ENCODE results near the gene TUFM. TPM values are rescaled to one million over a fixed set of nuclear protein-coding genes. Genes with fewer than 3 reads are reported as not detected.
"Not testable (repeated sequence)": the region's sequence is repeated elsewhere in the genome, so short reads cannot be mapped to it uniquely, and the experiment has no call there.

TUFM gene
- total RNA-seq, 1 donor from 2014 or later, result 134 TPM

- Histone ChIP-seq H3K4me3 (no peak overlapping the region), H3K27me3 (no peaks in the 10 kb centered on the region), H3K27ac (no peak overlapping the region), H3K36me3 (peaks cover 47% of the 10 kb centered on the region), H3K4me1 (no peaks in the 10 kb centered on the region), H3K9me3 (no peaks in the 10 kb centered on the region)
- no peak for DNase-seq
- no peak for ATAC-seq
- intact Hi-C loops (cut with DNase I), result loop anchor here (10.0 kb wide), 1 partner anchor 52 kb away; the partner anchor contains the start of gene RABEP2
- TF ChIP-seq, protein P1, sequence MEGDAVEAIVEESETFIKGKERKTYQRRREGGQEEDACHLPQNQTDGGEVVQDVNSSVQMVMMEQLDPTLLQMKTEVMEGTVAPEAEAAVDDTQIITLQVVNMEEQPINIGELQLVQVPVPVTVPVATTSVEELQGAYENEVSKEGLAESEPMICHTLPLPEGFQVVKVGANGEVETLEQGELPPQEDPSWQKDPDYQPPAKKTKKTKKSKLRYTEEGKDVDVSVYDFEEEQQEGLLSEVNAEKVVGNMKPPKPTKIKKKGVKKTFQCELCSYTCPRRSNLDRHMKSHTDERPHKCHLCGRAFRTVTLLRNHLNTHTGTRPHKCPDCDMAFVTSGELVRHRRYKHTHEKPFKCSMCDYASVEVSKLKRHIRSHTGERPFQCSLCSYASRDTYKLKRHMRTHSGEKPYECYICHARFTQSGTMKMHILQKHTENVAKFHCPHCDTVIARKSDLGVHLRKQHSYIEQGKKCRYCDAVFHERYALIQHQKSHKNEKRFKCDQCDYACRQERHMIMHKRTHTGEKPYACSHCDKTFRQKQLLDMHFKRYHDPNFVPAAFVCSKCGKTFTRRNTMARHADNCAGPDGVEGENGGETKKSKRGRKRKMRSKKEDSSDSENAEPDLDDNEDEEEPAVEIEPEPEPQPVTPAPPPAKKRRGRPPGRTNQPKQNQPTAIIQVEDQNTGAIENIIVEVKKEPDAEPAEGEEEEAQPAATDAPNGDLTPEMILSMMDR (IDR thresholded peaks at IDR 0.05), result no peak
Measured at GRCh38 chr16:28872952-28873351, 26.8 kb upstream of the TUFM start.

DNA sequence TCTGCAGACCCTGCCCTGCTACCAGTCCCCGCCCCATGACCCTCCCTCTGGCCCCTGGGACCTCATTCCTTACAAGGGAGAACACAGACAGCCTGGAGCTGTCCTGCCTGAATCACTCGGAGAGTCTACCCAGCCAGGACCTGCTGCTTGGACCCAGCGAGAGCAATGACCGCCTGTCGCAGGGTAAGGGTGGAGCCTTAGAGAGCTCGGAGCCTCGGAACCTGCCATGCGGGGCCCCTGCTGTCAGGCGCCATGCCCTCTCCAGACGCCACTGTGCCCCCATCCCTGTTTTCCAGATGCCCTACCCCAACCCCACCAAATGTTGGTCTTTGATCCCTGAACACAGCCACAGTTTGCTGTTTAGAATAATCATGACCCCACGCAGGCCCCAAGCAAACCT, 23.1 kb upstream of the TUFM start:
- Histone ChIP-seq H3K36me3 (peaks cover 57% of the 10 kb centered on the region), H3K4me1 (peaks cover 12% of the 10 kb centered on the region), H3K4me3 (no peak overlapping the region), H3K9me3 (no peaks in the 10 kb centered on the region), H3K27me3 (no peaks in the 10 kb centered on the region), H3K27ac (no peak overlapping the region)
- intact Hi-C loops (cut with DNase I), result no loop called here
- ATAC-seq (no peak), DNase-seq (no peak)
- TF ChIP-seq, protein P1 (IDR thresholded peaks at IDR 0.05), result no peak

DNA sequence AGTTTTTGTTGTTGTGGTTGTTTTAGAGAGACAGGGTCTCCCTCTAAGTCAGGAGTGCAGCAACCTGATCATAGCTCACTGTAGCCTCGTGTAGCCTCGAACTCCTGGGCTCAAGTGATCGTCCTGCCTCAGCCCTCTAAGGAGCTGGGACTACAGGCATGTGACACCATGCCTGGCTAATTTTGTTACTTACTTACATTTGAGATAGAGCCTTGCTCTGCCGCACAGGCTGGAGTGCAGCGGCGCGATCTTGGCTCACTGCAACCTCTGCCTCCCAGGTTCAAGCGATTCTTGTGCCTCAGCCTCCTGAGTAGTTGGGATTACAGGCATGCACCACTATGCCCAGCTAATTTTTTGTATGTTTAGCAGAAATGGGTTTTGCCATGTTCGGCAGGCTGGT, 21.5 kb upstream of the TUFM start:
- H3K27ac ChIP-seq; H3K4me3 ChIP-seq; ATAC-seq; DNase-seq; intact Hi-C loops (cut with DNase I); H3K9me3 ChIP-seq; H3K27me3 ChIP-seq: not testable (repeated sequence)
- H3K36me3 ChIP-seq, result peaks cover 57% of the 10 kb centered on the region
- peaks cover 15% of the 10 kb centered on the region for H3K4me1 ChIP-seq

GRCh38 chr16:28867241-28867640, 21.1 kb upstream of the TUFM start:
- no peaks in the 10 kb centered on the region for H3K27me3 ChIP-seq
- TF ChIP-seq, protein P1 (IDR thresholded peaks at IDR 0.05), result no peak
- H3K4me3 ChIP-seq, result no peak overlapping the region
- peaks cover 18% of the 10 kb centered on the region for H3K4me1 ChIP-seq
- no peak for DNase-seq
- intact Hi-C loops (cut with DNase I), result no loop called here
- H3K27ac ChIP-seq, result no peak overlapping the region
- ATAC-seq, result no peak
- no peaks in the 10 kb centered on the region for H3K9me3 ChIP-seq
- peaks cover 53% of the 10 kb centered on the region for H3K36me3 ChIP-seq

DNA sequence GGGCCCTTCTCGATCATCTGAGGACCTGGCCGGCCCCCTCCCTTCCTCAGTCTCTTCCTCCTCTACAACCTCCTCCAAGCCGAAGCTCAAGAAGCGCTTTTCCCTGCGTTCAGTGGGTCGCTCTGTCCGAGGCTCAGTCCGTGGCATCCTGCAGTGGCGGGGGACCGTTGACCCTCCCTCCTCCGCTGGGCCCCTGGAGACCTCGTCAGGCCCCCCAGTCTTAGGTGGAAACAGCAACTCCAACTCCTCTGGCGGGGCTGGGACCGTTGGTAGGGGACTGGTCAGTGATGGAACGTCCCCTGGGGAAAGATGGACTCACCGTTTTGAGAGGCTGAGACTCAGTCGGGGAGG, 20.3 kb upstream of the TUFM start:
- no peak overlapping the region for H3K4me3 ChIP-seq
- no peaks in the 10 kb centered on the region for H3K9me3 ChIP-seq
- H3K27me3 ChIP-seq, result no peaks in the 10 kb centered on the region
- TF ChIP-seq, protein P1 (IDR thresholded peaks at IDR 0.05), result no peak
- no peak for DNase-seq
- intact Hi-C loops (cut with DNase I), result no loop called here
- H3K36me3 ChIP-seq, result peaks cover 46% of the 10 kb centered on the region
- peaks cover 18% of the 10 kb centered on the region for H3K4me1 ChIP-seq
- H3K27ac ChIP-seq, result no peak overlapping the region
- ATAC-seq, result no peak

GRCh38 chr16:28865722-28866453, 19.7 kb upstream of the TUFM start:
- ATAC-seq, result no peak
- TF ChIP-seq, protein P1 (IDR thresholded peaks at IDR 0.05), result no peak
- intact Hi-C loops (cut with DNase I), result no loop called here
- H3K9me3 ChIP-seq, result no peaks in the 10 kb centered on the region
- peaks cover 40% of the 10 kb centered on the region for H3K36me3 ChIP-seq
- peaks cover 18% of the 10 kb centered on the region for H3K4me1 ChIP-seq
- H3K27ac ChIP-seq, result no peak overlapping the region
- no peak overlapping the region for H3K4me3 ChIP-seq
- DNase-seq, result no peak
- no peaks in the 10 kb centered on the region for H3K27me3 ChIP-seq

All from upper lobe of right lung (tissue), 1 donor.